Epidermal melanocyte (primary cell): Measurements from ENCODE around the gene KCNJ5.

Source experiments
- DNase-seq: peaks from one replicate; pipeline ENCODE4 v3.0.0; 2011; ENCODE audit warnings: low spot score; ENCODE audit not compliant: insufficient read length

Gene KCNJ5

GRCh38 chr11:128956401-128957201 lies 65.4 kb downstream of the KCNJ5 start:
- DNase-seq, result peak; percentile 73

DNA sequence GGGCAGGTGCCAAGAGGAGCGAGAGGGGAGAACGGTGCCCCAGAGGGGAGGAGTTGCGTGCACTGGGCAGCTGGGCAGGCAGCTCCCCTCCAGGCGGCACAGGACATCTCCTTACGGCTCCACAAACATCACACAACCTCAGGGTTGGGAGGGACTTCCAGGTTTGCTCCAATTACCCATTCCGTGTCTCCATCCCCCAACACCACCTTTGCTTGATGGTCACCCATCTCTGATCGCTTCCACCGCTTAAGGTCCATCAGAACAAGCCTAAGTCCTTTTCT lies 66.0 kb downstream of the KCNJ5 start:
- no peak for DNase-seq

GRCh38 chr11:128961645-128962044 lies 70.5 kb downstream of the KCNJ5 start:
- DNase-seq, result no peak

DNA sequence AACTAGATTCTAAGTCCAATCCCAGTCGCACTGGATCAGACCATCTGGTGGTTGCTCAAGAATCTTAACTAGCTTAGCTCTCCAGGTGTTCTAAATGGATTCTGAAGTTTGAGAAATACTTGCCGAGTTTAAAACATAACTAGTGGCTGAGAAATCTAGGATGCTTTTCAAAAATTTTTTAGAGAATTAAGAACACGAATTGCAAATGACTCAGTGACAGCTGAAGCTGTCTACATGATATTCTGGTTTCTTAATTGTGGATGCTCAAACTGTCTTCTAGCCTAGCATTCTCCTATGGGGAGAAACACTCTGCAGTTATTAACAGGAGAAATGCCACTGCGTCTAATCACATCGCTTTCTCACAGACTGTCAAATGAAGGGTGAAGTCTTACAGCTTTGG lies 71.7 kb downstream of the KCNJ5 start:
- no peak for DNase-seq

- DNase-seq, result no peak
Measured at GRCh38 chr11:128963744-128964325, 72.7 kb downstream of the KCNJ5 start.

GRCh38 chr11:128964463-128964930 lies 73.3 kb downstream of the KCNJ5 start:
- DNase-seq, result no peak

DNA sequence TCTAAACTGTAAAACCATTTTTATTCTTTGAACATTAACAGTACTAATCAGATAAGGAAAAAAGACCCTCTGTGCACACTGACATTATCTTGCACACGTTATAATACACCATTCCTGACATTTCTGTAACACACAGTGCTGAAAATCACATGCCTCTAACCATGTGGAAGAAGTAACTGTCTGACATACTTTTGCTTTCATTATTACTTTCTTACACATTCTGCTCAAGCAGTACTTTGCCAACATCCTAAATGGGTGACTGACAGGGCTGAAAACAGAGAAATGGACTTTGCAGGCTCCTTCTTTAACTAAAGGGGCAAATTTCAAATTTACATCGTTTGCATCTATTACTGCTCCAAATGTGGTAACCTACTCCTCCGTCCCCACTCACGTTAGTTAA lies 74.3 kb downstream of the KCNJ5 start:
- no peak for DNase-seq

GRCh38 chr11:128967578-128967977 lies 76.4 kb downstream of the KCNJ5 start:
- DNase-seq, result no peak

DNA sequence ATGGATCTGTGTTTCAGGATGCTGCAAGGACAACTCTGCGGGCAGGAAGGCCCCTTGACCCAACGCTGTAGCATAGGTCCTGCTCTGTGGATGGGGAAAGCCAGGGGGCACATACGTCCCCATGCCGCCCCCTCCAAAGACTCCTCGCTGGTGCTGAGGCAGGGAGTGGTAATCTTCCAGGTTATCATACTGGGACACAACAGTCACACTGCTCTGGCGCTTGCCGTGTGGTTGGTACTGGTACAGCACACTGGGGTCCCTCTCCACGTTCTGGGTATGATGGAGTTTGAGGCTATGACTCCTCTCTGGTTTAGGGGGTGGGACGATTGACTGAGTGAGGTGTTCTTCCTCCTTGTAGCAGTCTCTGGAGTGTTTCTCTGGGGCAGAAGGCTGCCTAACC lies 77.8 kb downstream of the KCNJ5 start:
- DNase-seq, result no peak
